ENCODE measurements around the gene TREML1. TPM values are rescaled to one million over a fixed set of nuclear protein-coding genes. Genes with fewer than 3 reads are reported as not detected.
"Not testable (repeated sequence)": the region's sequence is repeated elsewhere in the genome, so short reads cannot be mapped to it uniquely, and the experiment has no call there.

The TREML1 gene
- total RNA-seq, 4 donors from 2014 or later, result 0.63 to 4.5 (median 2.2) TPM; not detected in 1

DNA sequence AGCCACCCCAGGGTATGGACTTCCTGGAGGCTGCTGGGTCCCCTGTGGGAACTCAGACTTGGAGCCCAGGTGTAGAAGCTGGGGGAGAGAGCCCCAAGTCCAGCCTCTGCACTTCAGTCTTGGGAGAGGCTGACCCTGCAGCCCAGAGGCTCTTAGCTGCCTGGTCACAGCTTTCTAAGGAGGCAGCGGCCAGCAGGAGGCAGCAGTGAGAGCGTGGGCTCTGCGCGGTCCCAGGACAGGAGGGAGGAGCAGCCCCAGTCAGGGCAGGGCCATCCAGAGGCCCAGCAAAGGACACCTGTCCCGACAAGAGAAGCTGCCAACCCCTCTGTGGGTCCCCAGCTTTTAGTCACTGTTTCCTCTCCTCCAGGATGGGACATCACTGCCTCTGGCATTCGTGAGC is 37.4 kb upstream of the TREML1 start:
- no peaks in the 10 kb centered on the region for H3K36me3 ChIP-seq
- H3K9me3 ChIP-seq, result peaks cover 0 to 25% (median 0%) of the 10 kb centered on the region in 4 donors
- WGBS, 2 donors, result 32 to 39% methylated on average over 3 to 4 of the region's 6 CpGs
- H3K27me3 ChIP-seq, result peaks cover 0 to 5% of the 10 kb centered on the region in 2 donors
- H3K4me1 ChIP-seq, result no peaks in the 10 kb centered on the region
- DNase-seq (ENCODE audit: low spot score in 2 of 2), result no peak
- H3K27ac ChIP-seq, result no peak overlapping the region
- TF ChIP-seq, protein P1, sequence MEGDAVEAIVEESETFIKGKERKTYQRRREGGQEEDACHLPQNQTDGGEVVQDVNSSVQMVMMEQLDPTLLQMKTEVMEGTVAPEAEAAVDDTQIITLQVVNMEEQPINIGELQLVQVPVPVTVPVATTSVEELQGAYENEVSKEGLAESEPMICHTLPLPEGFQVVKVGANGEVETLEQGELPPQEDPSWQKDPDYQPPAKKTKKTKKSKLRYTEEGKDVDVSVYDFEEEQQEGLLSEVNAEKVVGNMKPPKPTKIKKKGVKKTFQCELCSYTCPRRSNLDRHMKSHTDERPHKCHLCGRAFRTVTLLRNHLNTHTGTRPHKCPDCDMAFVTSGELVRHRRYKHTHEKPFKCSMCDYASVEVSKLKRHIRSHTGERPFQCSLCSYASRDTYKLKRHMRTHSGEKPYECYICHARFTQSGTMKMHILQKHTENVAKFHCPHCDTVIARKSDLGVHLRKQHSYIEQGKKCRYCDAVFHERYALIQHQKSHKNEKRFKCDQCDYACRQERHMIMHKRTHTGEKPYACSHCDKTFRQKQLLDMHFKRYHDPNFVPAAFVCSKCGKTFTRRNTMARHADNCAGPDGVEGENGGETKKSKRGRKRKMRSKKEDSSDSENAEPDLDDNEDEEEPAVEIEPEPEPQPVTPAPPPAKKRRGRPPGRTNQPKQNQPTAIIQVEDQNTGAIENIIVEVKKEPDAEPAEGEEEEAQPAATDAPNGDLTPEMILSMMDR (IDR thresholded peaks at IDR 0.05), result peak in 1 of 5 experiments; percentile 6
- TF ChIP-seq EP300 (IDR thresholded peaks at IDR 0.05), result no peak
- no peak overlapping the region for H3K4me3 ChIP-seq

DNA sequence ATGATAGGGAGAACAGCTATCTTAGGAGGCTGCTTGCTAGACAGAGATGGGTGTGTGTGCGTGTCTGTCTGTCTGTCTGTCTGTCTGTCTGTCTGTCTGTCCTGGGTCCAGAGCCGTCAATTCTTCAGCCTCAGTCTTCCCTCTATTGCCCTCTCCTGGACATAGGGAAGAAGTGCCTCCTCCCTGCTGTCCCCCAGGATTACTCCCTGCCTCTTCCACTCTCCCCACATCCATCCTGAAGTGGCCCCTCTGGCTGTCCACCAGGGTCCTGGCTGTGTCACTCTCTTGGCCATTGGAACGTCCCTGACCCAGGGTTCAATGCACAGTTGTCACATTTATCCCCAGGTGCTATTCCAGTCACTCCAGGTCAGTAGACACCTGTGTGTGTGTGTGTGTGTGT is 36.6 kb upstream of the TREML1 start:
- TF ChIP-seq, protein P1 (IDR thresholded peaks at IDR 0.05), result no peak
- TF ChIP-seq POLR2A (IDR thresholded peaks at IDR 0.05) (no peak), EP300 (IDR thresholded peaks at IDR 0.05) (no peak)
- Histone ChIP-seq H3K36me3 (no peaks in the 10 kb centered on the region), H3K9me3 (peaks cover 0 to 25% (median 0%) of the 10 kb centered on the region in 4 donors), H3K27ac (no peak overlapping the region), H3K4me3 (no peak overlapping the region), H3K27me3 (peaks cover 0 to 5% of the 10 kb centered on the region in 2 donors), H3K4me1 (no peaks in the 10 kb centered on the region)
- no peak for DNase-seq (ENCODE audit: low spot score in 2 of 2)
- 69 to 82% methylated on average over 3 of the region's 3 CpGs for WGBS, 2 donors

DNA sequence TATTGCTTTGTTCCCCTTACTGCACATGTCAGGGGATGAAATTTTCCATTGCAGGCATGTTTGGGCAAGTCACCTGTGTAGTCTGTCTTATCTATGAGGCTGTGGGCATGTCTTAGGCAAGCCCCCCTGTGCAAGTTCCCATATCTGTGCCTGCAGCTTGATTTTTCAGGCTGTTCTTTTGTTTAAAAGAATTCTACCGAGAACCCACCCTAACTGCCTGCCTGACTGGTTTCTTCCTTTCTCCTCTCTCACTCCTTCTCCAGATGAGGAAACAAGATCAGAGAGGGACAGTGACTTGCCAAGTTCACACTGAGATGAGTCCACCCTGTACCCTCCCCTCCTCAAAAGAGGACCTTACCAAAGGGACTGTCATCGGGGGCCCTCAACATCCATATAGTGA is 35.8 kb upstream of the TREML1 start:
- 66 to 94% methylated on average over 2 of the region's 2 CpGs for WGBS, 2 donors
- H3K4me1 ChIP-seq, result no peaks in the 10 kb centered on the region
- DNase-seq (ENCODE audit: low spot score in 2 of 2), result no peak
- TF ChIP-seq EP300 (IDR thresholded peaks at IDR 0.05), result no peak
- TF ChIP-seq POLR2A (IDR thresholded peaks at IDR 0.05), result no peak
- TF ChIP-seq, protein P1 (IDR thresholded peaks at IDR 0.05), result no peak
- H3K27me3 ChIP-seq, result peaks cover 0 to 5% of the 10 kb centered on the region in 2 donors
- no peak overlapping the region for H3K4me3 ChIP-seq
- H3K9me3 ChIP-seq, result peaks cover 0 to 25% (median 0%) of the 10 kb centered on the region in 4 donors
- H3K27ac ChIP-seq, result no peak overlapping the region
- no peaks in the 10 kb centered on the region for H3K36me3 ChIP-seq

DNA sequence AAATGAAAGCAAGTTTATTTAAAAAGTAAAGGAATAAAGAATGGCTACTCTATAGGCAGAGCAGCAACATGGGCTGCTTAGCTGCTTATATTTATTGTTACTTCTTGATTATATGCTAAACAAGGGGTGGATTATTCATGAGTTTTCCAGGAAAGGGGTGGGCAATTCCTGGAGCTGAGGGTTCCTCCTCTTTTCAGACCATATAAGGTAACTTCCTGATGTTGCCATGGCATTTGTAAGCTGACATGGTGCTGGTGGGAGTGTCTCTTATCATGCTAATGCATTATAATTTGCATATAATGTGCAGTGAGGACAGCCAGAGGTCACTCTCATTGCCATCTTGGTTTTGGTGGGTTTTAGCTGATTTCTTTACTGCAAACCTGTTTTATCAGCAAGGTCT is 34.9 kb upstream of the TREML1 start:
- not testable (repeated sequence) for H3K27me3 ChIP-seq; DNase-seq (ENCODE audit: low spot score in 2 of 2); H3K4me3 ChIP-seq; H3K4me1 ChIP-seq; H3K27ac ChIP-seq; H3K36me3 ChIP-seq
- H3K9me3 ChIP-seq, result peaks cover 0 to 25% (median 0%) of the 10 kb centered on the region in 4 donors

DNA sequence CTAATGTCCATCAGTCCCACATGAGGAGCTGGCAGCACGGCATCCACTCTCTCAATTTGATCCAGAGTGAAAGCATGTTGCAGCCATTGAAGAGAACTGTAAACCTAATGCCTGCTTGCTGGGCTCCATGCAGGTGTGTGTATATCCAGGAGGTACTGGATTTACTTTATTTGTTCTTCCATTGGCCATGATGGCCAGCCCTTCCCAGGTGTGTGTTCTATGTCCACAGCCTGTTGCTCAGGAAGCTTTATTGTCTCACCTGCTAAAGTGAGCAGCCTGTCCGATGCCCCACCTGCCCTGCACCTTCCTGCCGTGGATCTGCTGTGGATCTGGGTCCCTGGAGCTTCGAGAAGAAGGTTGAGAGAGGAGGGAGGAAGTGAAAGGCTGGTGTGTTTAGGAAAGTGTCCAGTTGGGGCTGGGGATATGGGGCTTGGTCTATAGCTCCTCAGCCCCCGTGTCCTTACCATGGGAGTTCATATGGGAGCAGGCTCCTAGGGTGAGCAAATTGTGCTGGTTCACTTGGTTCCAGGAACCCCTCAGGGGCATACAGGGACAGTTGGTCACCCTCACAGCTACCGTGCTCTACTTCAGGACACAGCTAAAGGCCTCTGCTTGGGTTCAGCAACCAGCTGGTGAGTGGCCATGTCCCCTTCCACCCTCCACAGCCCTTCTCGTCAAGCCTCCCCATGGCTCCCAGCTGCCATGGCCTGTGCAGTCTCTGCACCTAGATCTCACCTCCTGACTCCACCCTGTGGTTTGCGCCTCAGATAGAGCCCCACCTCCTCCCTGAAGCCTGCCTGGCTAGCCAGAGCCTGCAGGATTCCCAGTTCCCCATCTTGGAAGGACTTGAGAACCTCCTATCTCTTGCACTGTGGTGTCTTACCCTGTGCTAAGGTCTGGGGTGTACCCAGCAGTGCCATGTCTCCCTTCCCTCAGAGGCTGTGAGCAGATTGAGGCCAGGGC is 34.1 kb upstream of the TREML1 start:
- no peak for DNase-seq (ENCODE audit: low spot score in 2 of 2)
- no peaks in the 10 kb centered on the region for H3K36me3 ChIP-seq
- no peaks in the 10 kb centered on the region for H3K4me1 ChIP-seq
- H3K4me3 ChIP-seq, result no peak overlapping the region
- peaks cover 0 to 25% (median 0%) of the 10 kb centered on the region in 4 donors for H3K9me3 ChIP-seq
- TF ChIP-seq POLR2A (IDR thresholded peaks at IDR 0.05) (no peak), EP300 (IDR thresholded peaks at IDR 0.05) (no peak)
- TF ChIP-seq, protein P1 (IDR thresholded peaks at IDR 0.05), result no peak
- no peaks in the 10 kb centered on the region for H3K27me3 ChIP-seq
- 76 to 84% methylated on average over 8 of the region's 8 CpGs for WGBS, 2 donors
- H3K27ac ChIP-seq, result no peak overlapping the region
